Tibial nerve (tissue), 4 donors: ENCODE measurements around the gene NINJ1.

Source experiments
- CTCF ChIP-seq, 5 experiments: fragments of 200-600 bp in 3 of 5; fragments of 450-650 bp in 2 of 5; sonication (generic) in 3 of 5; IDR thresholded peaks; one replicate each; pipeline ENCODE4 v1.5.1; 2016 to 2019; ENCODE audit warnings: antibody characterized with exemption in 5 of 5, mild to moderate bottlenecking in 3 of 5, moderate library complexity in 2 of 5
- EP300 ChIP-seq, 2 donors: sonication (generic); formaldehyde crosslinking; IDR thresholded peaks; one replicate each; pipeline ENCODE4 v1.6.1; 2017; ENCODE audit warnings: antibody characterized with exemption in 2 of 2, mild to moderate bottlenecking in 1 of 2
- POLR2A ChIP-seq, 2 donors: fragments of 450-650 bp; IDR thresholded peaks; one replicate each; pipeline ENCODE4 v1.6.1; 2017; ENCODE audit warnings: antibody characterized with exemption in 2 of 2, mild to moderate bottlenecking in 2 of 2, moderate library complexity in 2 of 2

GRCh38 chr9:93173365-93174051 is 39.5 kb upstream of the NINJ1 start:
- no peak for TF ChIP-seq CTCF (IDR thresholded peaks at IDR 0.05)
- TF ChIP-seq EP300 (IDR thresholded peaks at IDR 0.05), result no peak
- TF ChIP-seq POLR2A (IDR thresholded peaks at IDR 0.05), result no peak
